HG03066 (cell line): ENCODE results near the gene KRT6A.

Source experiments
- ATAC-seq: cut with Tn5 transposase; IDR thresholded peaks from one replicate; pipeline ENCODE4 v1.9.1; 2021; ENCODE audit warnings: low read depth; ENCODE audit not compliant: unreplicated experiment

Gene KRT6A

GRCh38 chr12:52493172-52493571 lies at the start of gene KRT6A:
TSS of gene KRT6A (minus strand) at chr12:52493257. CDS start at chr12:52493188, 69 bp downstream.
- ATAC-seq: no peak

GRCh38 chr12:52542157-52542556 lies 49.1 kb upstream of the KRT6A start:
- no peak for ATAC-seq

DNA sequence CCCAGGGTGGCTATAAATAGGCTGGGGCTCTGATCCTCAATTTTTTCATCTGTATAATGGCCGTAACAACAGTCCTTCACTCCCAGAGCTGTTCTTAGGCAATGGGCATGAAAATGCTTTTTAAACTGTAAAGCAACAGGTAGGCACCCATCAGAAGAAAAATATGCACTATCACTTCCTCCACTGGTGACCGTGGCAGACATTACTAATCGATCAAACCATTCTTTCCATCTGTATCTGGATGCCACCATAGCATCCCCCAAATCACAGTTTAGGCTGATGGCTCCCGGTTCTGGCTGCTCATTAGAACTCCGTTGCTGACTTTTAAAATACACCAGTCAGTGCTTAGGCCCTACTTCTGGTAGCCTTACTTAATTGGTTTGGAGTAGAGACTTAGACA lies 48.7 kb upstream of the KRT6A start:
- ATAC-seq: no peak

DNA sequence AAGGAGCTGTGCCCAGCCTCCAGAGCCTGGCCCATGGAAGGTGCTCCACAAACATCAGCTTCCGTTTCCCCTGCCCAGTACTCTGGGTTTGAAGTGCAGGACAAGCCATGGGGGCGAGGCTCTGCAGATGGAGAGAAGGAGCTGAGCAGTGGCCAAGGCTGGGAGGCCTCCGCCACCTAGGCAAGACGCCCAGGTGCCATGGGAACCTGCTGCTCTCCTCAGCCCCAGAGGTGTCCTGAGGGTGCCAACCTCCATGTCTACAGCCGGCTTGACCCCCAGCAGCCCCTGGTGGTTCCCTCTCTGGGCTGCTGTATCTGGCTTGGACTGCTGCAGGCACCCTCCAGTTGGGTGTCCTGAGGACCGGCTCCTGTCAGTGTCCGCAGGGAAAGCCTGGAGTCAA lies 47.5 kb upstream of the KRT6A start:
- no peak for ATAC-seq

- no peak for ATAC-seq
Measured at GRCh38 chr12:52539821-52540173, 46.7 kb upstream of the KRT6A start.

DNA sequence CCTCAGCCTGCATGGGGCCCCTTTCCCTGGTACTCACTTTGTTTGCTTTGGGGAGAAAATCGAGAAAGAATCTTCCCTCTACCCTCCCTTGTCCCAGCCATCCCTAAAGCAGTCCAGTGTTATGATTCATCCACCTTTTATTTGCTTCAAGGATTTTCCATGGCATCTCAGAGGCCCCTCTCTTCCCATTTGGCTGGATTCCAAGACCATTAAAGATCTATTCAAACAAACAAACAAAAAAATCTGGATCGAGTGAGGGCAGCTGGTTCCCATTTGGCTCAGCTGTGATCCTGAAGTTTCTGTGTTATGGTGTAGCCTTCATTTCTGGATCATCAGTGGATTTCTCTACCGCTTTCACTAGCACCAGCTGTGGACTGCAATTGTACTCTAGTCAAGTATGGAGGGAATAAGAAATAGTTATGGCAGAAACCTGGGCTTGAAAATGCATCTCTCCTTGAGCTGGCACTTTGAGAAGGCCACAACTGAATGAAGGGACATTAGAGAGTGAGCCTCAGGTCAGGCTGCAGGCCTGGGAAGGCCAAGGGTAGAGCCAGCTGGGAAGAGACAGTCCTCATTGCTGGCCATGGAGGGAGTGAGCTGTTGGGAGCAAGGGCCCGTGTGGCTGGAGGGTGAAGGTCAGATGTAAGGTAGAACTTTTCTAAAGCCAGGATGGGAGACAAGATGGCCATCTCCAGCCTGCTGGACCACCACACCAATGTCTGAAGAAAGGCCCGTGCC lies 46.2 kb upstream of the KRT6A start:
- no peak for ATAC-seq

- no peak for ATAC-seq
Measured at GRCh38 chr12:52537101-52537500, 44.0 kb upstream of the KRT6A start.

GRCh38 chr12:52535574-52535973 lies 42.5 kb upstream of the KRT6A start:
- ATAC-seq: no peak

- no peak for ATAC-seq
Measured at GRCh38 chr12:52534482-52534881, 41.4 kb upstream of the KRT6A start.

DNA sequence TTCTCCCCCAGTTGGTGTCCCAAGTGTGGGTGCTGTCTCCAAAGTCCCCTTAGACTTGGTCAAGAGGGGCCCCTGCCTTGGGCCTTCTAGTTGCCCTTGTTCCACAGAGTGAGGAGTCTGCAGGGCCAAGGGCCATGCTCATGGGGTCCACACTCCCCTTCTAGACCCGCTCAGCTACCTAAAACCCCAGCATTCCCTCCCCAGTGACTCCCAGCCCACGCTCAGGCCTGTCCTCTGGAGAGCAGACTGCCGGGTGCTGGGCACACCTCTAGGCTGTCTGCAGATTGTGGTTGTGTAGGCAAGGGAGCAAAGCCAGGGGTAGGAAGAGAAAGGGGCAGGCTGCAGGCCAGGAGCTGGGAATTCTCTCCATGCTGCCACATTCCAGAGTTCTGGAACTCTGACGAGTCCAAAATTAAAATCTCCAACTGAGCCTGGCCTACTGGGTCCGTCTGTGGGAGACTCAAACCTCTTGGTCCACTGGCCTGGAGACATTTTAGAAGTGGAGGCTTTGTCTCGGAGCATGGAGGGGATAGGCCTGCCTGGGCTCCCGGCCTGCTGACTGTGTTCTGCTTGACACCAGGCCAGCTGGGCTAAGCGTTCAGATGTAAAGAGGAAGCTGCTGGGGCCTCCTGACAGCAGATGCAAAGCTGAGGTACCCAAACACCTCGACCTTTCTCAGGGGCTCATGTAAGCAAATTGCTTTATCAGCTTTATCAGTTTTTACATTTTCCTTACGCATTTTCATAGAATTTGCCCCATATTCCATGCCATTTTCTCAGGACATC lies 40.8 kb upstream of the KRT6A start:
- ATAC-seq: no peak

DNA sequence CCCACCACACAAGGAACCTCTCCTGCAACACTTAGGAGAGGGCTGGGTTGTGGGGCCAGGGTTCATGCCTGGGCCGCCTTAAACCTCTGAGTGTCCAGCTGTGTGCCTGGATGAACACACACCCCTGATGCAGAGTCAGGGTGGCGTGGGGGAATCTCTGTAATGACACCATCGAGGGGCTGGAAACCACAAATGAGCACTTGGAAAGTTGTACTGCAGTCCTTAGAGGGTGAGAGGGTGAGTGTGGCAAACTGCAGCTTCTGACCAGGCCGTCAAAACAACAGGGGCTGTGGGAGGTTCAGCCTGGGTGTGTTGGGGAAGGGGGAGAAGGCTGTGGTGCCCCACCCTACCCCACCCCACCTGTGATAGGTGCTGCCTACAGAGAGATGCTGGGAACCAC lies 39.6 kb upstream of the KRT6A start:
- ATAC-seq: no peak

- ATAC-seq: no peak
Measured at GRCh38 chr12:52531566-52532300, 38.7 kb upstream of the KRT6A start.

- no peak for ATAC-seq
Measured at GRCh38 chr12:52530905-52531304, 37.8 kb upstream of the KRT6A start.

DNA sequence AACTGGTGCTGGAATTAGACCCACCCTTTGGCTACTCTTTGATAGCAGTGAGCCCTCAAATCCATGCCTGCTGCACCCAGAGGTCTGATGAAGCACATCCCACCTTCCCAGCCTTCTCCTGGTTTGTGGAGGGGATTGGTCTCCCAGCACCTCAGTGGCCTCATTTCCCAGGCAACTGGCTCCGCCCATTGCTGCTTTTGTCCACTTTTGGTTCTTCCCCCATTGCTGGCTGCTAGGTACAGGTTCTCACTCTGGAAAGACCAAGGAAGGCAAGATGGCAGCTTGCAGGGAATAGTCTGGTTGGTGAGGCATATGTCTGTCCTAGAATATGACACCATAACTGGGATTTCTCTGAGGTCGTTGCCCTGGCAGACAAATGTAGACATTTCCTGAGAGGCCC lies 37.3 kb upstream of the KRT6A start:
- no peak for ATAC-seq

GRCh38 chr12:52529846-52530245 lies 36.8 kb upstream of the KRT6A start:
- ATAC-seq: no peak

- no peak for ATAC-seq
Measured at GRCh38 chr12:52529417-52529816, 36.4 kb upstream of the KRT6A start.

DNA sequence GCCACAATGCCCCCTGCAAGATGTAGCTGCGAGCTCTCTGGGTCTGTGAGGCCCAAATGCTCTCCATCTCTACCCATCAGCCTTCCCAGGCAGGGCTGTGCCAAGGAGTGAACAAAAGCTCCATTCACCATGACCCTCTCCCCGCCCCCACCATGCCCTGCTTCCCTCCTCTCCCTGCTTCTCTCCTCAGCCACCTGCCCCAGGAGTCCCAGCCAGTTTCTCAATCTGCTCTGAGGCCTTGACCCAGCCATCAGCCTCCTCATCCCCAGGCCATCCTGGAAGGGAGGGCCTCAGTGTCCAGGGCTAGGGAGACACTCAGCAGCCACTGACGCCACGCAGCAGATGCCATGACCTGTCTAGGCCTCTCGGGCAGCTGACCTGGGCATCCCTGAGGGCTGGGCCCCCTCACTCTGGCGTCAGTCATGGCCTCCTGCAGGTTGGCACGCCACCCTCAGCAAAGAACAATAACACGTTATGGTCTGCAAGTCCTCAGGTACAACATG lies 35.6 kb upstream of the KRT6A start:
- ATAC-seq: no peak

DNA sequence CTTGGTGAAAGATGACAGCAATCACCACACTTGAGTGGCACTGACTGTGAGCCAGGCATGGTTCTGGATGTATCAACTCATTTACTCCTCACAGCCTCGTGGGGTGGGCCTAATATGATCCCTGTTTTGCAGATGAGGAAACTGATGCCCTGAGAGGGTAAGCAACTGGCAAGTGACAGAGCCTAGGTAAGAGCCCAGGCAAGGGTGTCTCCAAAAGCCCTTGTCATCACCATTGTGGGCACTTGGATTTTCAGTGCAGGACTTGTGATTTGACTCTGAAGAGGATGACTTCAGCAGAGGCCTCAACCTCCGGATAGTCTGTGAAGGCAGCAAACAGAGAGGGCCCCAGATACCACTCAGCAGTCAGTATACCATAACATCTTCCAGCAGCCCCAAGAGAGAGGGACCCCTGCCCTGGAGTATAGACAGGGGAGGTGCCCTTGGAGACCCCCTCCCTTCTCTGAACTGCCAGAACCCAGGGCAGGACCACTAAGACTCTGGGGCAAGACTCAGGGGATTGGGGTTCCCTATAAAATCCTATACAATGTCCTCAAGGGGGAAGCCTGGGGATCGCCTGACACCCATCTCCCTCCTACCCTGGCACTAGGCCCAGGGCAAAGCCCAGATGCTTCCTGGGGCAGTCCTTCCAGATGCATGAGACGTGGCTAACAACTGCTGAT lies 34.2 kb upstream of the KRT6A start:
- no peak for ATAC-seq

GRCh38 chr12:52526511-52526951 lies 33.5 kb upstream of the KRT6A start:
- ATAC-seq: no peak

DNA sequence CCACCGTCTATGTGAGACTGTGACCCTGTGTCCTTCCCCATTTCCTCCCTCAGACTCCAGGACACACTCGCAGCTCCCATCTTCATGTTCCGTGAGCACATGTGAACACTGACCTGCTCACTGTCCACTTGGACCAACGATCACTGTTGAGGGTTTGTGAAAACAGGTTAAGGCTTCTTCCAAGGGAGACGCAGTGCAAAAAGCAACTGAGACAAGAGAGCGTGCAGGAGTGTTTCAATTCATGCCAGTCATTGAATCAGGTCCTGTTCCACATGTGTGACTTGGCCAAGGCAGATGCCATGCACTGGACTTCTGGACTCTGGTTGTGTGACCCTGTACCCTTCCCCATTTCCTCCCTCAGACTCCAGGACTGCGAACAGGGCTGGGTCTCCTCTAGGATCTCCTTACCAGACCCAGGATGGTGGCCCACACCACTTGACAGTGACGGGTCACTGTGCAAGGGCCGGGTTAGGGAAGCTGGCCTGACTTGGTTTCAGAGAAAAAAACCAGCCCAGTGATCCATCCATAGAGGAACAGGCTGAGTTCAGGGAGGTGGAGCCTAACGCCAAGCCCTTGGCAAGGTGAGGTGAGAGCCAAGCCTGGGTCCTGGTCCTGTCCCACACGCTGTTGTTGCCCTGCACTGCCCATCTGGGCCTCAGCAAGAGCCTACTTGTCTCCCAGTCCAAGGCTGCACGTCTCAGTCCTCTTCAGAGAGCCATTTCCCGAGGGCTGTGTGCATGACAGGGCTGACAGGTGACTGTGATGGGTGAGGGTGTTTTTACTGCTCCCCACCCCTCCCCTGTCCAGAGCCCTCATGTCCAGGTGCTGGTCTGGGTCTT lies 32.8 kb upstream of the KRT6A start:
- ATAC-seq: no peak
